ENCODE results near the gene SLC25A3.

GRCh38 chr12:98606359-98606988, 13.0 kb downstream of the SLC25A3 start:
- no peak for TF ChIP-seq CTCF (IDR thresholded peaks at IDR 0.05)
- no peak for TF ChIP-seq POLR2AphosphoS5 (IDR thresholded peaks at IDR 0.05)
- TF ChIP-seq POLR2A (IDR thresholded peaks at IDR 0.05): no peak

Data from sigmoid colon (tissue), 4 donors.